Fibroblast of the aortic adventitia (primary cell): ENCODE data around the gene NECAB2. TPM values are rescaled to one million over a fixed set of nuclear protein-coding genes. Genes with fewer than 3 reads are reported as not detected.

Experiments
- DNase-seq: peaks from one replicate; pipeline ENCODE4 v3.0.0-alpha.2; 2010; ENCODE audit warnings: low read depth
- H3K4me3 ChIP-seq: 2 replicates; pipeline ENCODE4 v1.5.1; 2011; ENCODE audit warnings: low read depth, mild to moderate bottlenecking, control low read depth, low read length, moderate library complexity
- total RNA-seq: library from RNA; depleted of rRNA; stranded (reverse); fragments of >200 nt; gene quantifications from 2 replicates; pipeline ENCODE4 v1.2.3, GENCODE V29; 2012; ENCODE audit warnings: low replicate concordance
- TF ChIP-seq, protein P1 (sequence below): IDR thresholded peaks from 2 replicates; pipeline ENCODE4 v1.5.1; 2011; ENCODE audit warnings: mild to moderate bottlenecking, low read length, control low read depth, inconsistent platforms; ENCODE audit not compliant: insufficient read depth

Gene NECAB2
- total RNA-seq, 1 donor, result 0.18 TPM

DNA sequence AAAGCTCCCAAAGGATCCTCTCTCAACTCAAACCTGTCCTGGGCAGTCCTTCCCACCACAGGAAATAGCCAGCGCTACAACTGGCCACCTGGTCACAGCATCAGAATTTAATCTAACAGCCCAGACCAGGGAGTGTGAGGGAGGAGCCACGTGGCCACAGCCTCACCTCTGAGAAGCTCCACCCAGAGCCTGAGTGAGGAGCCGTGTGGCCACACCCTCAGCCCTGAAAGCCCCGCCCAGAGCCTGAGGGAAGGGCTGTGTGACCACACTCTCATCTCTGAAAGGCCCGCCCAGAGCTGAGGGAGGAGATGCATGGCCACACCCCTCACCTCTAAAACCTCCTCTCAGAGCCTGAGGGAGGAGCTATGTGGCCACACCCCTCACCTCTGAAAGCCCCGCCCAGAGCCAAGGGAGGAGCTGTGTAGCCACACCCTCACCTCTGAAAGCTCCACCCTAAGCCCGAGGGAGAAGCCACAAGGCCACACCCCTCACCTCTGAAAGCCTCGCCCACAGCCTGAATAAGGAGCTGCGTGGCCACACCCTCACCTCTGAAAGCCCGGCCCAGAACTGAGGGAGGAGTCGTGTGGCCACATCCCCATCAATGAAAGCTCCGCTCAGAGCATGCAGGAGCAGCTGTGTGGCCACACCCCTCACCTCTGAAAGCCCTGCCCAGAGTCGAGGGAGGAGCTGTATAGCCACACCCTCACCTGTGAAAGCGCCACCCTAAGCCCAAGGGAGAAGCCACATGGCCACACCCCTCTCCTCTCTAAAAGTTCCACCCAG is 45.9 kb downstream of the NECAB2 start:
- TF ChIP-seq, protein P1, sequence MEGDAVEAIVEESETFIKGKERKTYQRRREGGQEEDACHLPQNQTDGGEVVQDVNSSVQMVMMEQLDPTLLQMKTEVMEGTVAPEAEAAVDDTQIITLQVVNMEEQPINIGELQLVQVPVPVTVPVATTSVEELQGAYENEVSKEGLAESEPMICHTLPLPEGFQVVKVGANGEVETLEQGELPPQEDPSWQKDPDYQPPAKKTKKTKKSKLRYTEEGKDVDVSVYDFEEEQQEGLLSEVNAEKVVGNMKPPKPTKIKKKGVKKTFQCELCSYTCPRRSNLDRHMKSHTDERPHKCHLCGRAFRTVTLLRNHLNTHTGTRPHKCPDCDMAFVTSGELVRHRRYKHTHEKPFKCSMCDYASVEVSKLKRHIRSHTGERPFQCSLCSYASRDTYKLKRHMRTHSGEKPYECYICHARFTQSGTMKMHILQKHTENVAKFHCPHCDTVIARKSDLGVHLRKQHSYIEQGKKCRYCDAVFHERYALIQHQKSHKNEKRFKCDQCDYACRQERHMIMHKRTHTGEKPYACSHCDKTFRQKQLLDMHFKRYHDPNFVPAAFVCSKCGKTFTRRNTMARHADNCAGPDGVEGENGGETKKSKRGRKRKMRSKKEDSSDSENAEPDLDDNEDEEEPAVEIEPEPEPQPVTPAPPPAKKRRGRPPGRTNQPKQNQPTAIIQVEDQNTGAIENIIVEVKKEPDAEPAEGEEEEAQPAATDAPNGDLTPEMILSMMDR, result no peak
- H3K4me3 ChIP-seq, result no peak overlapping the region
- DNase-seq, result no peak

DNA sequence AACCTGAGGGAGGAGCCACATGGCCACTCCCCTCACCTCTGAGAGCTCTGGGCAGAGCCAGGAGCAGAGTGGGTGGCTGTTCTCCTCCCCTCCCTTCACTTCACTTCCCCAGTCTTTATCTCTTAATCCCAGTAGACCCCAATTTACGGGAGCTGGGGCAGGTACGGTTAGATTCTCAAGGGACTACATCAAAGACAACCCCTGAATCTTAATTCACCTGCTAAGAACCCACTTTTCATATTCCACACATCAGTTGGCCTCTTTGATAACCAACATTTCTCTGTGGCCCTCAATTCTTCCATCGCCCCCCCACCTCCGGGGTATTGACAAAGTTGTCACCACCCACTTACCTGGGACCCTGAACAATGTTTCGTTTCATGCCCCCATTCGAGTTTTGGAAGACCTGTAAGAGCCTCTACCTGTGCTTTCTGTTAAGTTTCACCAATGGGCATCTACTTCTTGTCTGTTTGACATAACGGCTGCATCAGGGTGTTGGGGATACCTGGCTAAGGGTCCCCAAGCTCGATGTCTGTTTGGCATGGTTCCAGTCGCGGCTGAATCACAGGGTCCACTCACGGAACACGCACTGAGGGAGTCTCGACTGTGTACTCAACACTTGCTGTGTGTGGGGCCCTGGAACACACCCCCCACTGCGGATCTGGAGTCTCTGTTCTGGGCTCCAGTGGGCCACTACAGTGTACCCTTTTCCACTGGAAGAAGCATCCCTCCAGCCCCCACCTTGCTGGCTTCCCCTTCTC is 46.7 kb downstream of the NECAB2 start:
- H3K4me3 ChIP-seq, result no peak overlapping the region
- TF ChIP-seq, protein P1, result no peak
- no peak for DNase-seq

DNA sequence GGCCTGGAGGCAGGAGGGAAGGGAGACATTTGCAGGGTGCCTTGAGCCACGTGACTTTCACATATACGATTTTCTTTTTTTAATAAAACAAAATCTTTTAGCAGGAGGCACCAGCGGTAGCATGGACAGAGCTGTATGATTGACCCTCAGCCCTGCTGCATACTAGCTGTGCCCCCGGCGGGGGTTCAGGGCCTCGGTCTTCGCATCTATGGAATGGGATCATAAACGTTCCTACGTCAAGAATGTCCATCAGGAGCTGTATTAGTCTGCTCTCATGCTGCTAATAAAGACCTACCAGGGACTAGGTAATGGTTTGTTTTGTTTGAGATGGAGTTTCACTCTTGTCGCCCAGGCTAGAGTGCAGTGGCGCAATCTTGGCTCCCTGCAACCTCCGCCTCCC is 47.4 kb downstream of the NECAB2 start:
- no peak overlapping the region for H3K4me3 ChIP-seq
- no peak for DNase-seq
- TF ChIP-seq, protein P1, result no peak

DNA sequence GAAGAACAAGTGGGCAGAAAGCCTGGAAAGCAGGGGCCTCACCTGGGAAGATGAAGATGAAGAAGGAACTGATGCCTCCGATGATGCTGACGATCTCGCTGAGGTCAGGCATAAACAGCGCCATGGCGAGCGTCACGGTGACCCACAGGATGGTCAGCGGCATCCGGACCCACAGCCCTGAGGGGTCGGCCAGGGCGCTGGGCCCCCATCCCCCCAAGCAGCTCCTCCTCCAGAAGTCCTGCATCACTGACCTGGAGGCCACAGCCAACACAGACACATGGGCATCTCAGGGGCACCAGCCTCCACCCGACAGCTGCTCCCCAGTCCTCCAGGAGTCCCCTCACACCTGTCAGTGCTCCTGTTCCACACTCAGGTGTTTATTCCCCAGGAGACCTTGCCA is 48.4 kb downstream of the NECAB2 start:
- no peak overlapping the region for H3K4me3 ChIP-seq
- DNase-seq, result no peak
- TF ChIP-seq, protein P1, result no peak

DNA sequence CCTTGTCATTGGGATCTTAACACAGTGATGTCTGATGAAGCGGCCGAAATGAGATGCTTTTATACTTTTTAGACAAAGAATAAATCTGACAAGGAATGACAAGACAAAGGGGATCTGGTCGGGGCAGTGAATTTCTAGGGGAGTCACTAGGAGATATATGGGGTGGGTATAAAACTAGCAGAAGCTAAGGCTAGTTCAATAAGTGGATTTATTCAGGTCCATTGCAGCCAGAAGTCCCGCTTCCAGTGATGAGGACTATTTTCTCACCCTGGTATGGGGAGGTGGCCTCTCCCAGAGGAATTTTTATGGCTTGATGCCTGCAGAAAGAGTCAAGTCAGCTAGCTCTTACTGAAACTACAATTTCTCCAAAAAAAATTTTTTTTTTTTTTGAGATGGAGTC is 50.7 kb downstream of the NECAB2 start:
- no peak for DNase-seq
- TF ChIP-seq, protein P1, result no peak
- H3K4me3 ChIP-seq, result no peak overlapping the region

DNA sequence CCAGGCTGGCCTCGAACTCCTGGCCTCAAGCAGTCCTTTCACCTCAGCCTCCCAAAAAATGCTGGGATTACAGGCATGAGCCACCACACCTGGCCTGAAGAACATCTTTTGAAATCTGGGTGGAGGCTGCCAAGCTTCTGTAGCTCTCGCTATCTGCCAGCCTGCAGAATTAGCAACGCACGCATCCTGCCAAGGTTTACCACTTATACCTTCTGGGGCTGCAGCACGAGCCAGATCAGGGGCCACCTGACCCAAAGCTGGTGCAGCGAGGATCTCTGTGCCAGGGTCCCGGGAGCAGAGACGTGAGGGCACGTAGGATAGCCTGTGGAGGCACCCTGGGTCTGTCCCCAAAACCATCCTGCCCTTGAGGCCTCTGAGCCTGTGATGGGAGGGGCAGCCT is 52.3 kb downstream of the NECAB2 start:
- no peak overlapping the region for H3K4me3 ChIP-seq
- TF ChIP-seq, protein P1, result no peak
- no peak for DNase-seq
